Kidney (tissue), 14 donors: Measurements from ENCODE around the gene GFPT2. TPM values are rescaled to one million over a fixed set of nuclear protein-coding genes. Genes with fewer than 3 reads are reported as not detected.
A peak's percentile ranks its signal among the peaks of the same experiment; 100 is the strongest.

Source experiments
- DNase-seq, 5 donors: peaks; one replicate each; pipeline ENCODE4 v3.0.0-alpha.2; 2013 to 2020
- FAIRE-seq: peaks from 2 replicates; lab custom pipeline; 2012; peaks lifted over from hg19 to GRCh38; lab: Jason Lieb, UNC
- H3K27ac ChIP-seq, 2 donors: one replicate each; pipeline ENCODE4 v1.7.0; 2013; ENCODE audit warnings: low read depth in 2 of 2, low read length in 2 of 2, inconsistent platforms in 1 of 2
- H3K27me3 ChIP-seq: one replicate; pipeline ENCODE4 v1.7.1; 2013; ENCODE audit warnings: low read length, inconsistent platforms; ENCODE audit not compliant: control insufficient read depth, insufficient read depth
- H3K36me3 ChIP-seq, 3 donors: one replicate each; pipeline versions ENCODE4 v1.7.0 to v1.7.1; 2013; ENCODE audit warnings: low read length in 3 of 3, control low read depth in 1 of 3, inconsistent platforms in 1 of 3; ENCODE audit not compliant: insufficient read depth in 3 of 3, control insufficient read depth in 2 of 3
- H3K4me1 ChIP-seq, 3 donors: one replicate each; pipeline versions ENCODE4 v1.7.0 to v1.7.1; 2013; ENCODE audit warnings: low read length in 3 of 3, inconsistent platforms in 1 of 3, low read depth in 1 of 3; ENCODE audit not compliant: control insufficient read depth in 2 of 3, insufficient read depth in 2 of 3
- H3K4me3 ChIP-seq, 3 donors: one replicate each; pipeline versions ENCODE4 v1.7.0 to v1.8.1; 2013; ENCODE audit warnings: low read length in 3 of 3, control low read depth in 1 of 3, inconsistent platforms in 1 of 3
- H3K9ac ChIP-seq, 3 donors: one replicate each; pipeline versions ENCODE4 v1.7.0 to v1.7.1; 2013; ENCODE audit warnings: low read length in 3 of 3, control low read depth in 1 of 3, inconsistent platforms in 1 of 3
- H3K9me3 ChIP-seq, 3 donors: one replicate each; pipeline versions ENCODE4 v1.7.0 to v1.7.1; 2013; ENCODE audit warnings: low read length in 3 of 3, control low read depth in 1 of 3, inconsistent platforms in 1 of 3; ENCODE audit not compliant: control insufficient read depth in 2 of 3, insufficient read depth in 1 of 3
- intact Hi-C: fragments of 100-400 bp; cut with DNase I; formaldehyde crosslinking; loops from one replicate; pipeline ENCODE4 v1.11.1; 2022
- polyA plus RNA-seq: library from polyadenylated mRNA; stranded (reverse); fragments of 350-450 nt; fragmentation: Illumina TruSeq; extraction: RNeasy Lipid Tissue Mini Kit (QIAGEN cat#74804); gene quantifications from one replicate; pipeline ENCODE4 v1.2.3, GENCODE V29; 2014; ENCODE audit warnings: low read depth, low replicate concordance; ENCODE audit not compliant: insufficient read depth
- total RNA-seq: library from RNA; stranded (reverse); fragmentation: NEBNext Ultra II Directional; extraction: Animal tissue kit (Norgen Biotek cat#: 25700); gene quantifications from one replicate; pipeline ENCODE4 v1.2.1, GENCODE V29; 2021
- TF ChIP-seq, protein P1 (sequence below): IDR thresholded peaks from 3 replicates; pipeline ENCODE4 v1.5.1; 2012; ENCODE audit warnings: mild to moderate bottlenecking, moderate library complexity, borderline replicate concordance; ENCODE audit not compliant: insufficient read depth; ENCODE audit errors: extremely low read depth
- donor health status: control.
- donor health status: control.
- donor health status: control.
- donor health status: control.
- donor health status: control.
- donor health status: DM: yes; HTN: yes; CAD: no.
- donor health status: Normal renal cell carcinoma (clear cell type).

The GFPT2 gene
- total and polyA plus RNA-seq, 2 donors from 2014 or later = 2.7 to 15.9 TPM

DNA sequence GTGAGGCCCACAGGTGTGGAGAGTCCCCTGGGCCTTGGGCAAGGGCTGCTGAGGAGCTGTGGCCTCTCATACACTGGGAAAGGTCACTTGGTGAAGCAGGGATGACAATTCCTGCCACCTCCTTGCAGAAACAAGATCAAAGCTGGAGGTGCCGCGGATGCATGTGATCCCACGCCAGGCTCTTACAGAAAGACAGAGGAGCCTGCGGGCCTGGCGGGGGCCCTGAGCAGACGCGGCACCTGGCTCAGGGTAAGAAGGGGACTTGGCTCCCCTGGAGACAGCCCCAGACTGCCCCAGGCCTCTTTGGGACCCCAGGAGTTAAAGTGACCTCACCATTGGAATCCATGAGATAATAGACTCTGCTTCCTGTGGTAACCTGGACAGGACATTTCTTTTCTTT is 4.8 kb downstream of the GFPT2 start:
- no peaks in the 10 kb centered on the region for H3K36me3 ChIP-seq
- no peaks in the 10 kb centered on the region for H3K9me3 ChIP-seq
- TF ChIP-seq, protein P1, sequence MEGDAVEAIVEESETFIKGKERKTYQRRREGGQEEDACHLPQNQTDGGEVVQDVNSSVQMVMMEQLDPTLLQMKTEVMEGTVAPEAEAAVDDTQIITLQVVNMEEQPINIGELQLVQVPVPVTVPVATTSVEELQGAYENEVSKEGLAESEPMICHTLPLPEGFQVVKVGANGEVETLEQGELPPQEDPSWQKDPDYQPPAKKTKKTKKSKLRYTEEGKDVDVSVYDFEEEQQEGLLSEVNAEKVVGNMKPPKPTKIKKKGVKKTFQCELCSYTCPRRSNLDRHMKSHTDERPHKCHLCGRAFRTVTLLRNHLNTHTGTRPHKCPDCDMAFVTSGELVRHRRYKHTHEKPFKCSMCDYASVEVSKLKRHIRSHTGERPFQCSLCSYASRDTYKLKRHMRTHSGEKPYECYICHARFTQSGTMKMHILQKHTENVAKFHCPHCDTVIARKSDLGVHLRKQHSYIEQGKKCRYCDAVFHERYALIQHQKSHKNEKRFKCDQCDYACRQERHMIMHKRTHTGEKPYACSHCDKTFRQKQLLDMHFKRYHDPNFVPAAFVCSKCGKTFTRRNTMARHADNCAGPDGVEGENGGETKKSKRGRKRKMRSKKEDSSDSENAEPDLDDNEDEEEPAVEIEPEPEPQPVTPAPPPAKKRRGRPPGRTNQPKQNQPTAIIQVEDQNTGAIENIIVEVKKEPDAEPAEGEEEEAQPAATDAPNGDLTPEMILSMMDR = no peak
- no peak overlapping the region for H3K27ac ChIP-seq
- H3K4me1 ChIP-seq = peaks cover 0 to 3% (median 0%) of the 10 kb centered on the region in 3 donors
- no peak overlapping the region for H3K4me3 ChIP-seq
- FAIRE-seq (no peak), DNase-seq (peak in 4 of 5 donors; percentile 27 to 50 (median 33))
- no peaks in the 10 kb centered on the region for H3K27me3 ChIP-seq
- no peak overlapping the region for H3K9ac ChIP-seq
- intact Hi-C loops = no loop called here

GRCh38 chr5:180347702-180348101 is 5.4 kb downstream of the GFPT2 start:
- intact Hi-C loops = no loop called here
- FAIRE-seq (no peak), DNase-seq (peak in 3 of 5 donors; percentile 37 to 44 (median 41))
- Histone ChIP-seq H3K9me3 (no peaks in the 10 kb centered on the region), H3K4me1 (peaks cover 0 to 3% (median 0%) of the 10 kb centered on the region in 3 donors), H3K9ac (no peak overlapping the region), H3K4me3 (no peak overlapping the region), H3K36me3 (no peaks in the 10 kb centered on the region), H3K27me3 (no peaks in the 10 kb centered on the region), H3K27ac (no peak overlapping the region)
- TF ChIP-seq, protein P1 = no peak

DNA sequence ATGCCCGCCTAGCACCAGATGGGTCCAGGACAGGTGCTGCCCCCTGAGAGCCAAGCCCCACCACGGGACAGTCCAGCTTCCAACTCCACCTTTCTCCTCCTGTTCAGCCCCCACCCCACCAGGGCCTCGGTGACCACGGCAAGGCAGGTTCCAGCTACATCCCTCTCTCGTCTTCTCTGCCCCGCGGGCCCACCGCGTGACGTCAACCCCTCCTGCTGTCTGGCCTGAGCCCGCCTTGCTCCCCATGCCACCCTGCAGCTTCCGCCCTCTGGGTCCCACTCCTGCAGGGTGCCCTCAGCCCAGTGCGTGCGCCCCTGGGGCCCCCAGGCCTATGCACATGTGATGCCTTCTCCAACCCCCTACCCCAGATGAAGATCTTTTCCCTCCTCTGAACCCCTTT is 6.8 kb downstream of the GFPT2 start:
- DNase-seq = peak in 1 of 5 donors; percentile 53
- no peak for FAIRE-seq
- intact Hi-C loops = no loop called here
- no peak overlapping the region for H3K4me3 ChIP-seq
- TF ChIP-seq, protein P1 = no peak
- no peaks in the 10 kb centered on the region for H3K36me3 ChIP-seq
- no peaks in the 10 kb centered on the region for H3K4me1 ChIP-seq
- no peak overlapping the region for H3K27ac ChIP-seq
- no peak overlapping the region for H3K9ac ChIP-seq
- H3K27me3 ChIP-seq = no peaks in the 10 kb centered on the region
- no peaks in the 10 kb centered on the region for H3K9me3 ChIP-seq

DNA sequence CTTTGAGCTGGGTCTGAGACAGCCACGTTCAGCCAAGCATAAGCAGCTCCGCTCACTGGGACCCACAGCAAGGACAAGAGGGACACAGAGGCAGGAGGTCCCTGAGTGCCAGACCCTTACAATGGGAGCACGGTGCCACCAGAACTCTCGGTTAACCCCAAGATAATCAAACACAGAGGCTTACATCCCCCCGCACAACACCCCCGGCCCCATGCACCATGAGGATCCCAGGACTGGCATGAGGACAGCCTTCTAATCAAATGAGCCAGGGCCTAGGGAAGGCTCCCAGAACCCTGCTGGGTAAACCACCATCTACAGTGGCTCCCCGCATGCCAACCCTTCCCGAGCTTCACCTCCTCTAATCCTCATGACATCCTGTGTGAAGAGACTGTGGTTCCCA is 7.4 kb downstream of the GFPT2 start:
- H3K4me3 ChIP-seq = no peak overlapping the region
- intact Hi-C loops = no loop called here
- FAIRE-seq (no peak), DNase-seq (peak in 1 of 5 donors; percentile 25)
- H3K27me3 ChIP-seq = no peaks in the 10 kb centered on the region
- no peaks in the 10 kb centered on the region for H3K9me3 ChIP-seq
- H3K4me1 ChIP-seq = no peaks in the 10 kb centered on the region
- TF ChIP-seq, protein P1 = no peak
- H3K9ac ChIP-seq = no peak overlapping the region
- no peak overlapping the region for H3K27ac ChIP-seq
- H3K36me3 ChIP-seq = no peaks in the 10 kb centered on the region
